ENCODE data around the gene ST13.
"Not testable (repeated sequence)": the region's sequence is repeated elsewhere in the genome, so short reads cannot be mapped to it uniquely, and the experiment has no call there.

ST13 gene

DNA sequence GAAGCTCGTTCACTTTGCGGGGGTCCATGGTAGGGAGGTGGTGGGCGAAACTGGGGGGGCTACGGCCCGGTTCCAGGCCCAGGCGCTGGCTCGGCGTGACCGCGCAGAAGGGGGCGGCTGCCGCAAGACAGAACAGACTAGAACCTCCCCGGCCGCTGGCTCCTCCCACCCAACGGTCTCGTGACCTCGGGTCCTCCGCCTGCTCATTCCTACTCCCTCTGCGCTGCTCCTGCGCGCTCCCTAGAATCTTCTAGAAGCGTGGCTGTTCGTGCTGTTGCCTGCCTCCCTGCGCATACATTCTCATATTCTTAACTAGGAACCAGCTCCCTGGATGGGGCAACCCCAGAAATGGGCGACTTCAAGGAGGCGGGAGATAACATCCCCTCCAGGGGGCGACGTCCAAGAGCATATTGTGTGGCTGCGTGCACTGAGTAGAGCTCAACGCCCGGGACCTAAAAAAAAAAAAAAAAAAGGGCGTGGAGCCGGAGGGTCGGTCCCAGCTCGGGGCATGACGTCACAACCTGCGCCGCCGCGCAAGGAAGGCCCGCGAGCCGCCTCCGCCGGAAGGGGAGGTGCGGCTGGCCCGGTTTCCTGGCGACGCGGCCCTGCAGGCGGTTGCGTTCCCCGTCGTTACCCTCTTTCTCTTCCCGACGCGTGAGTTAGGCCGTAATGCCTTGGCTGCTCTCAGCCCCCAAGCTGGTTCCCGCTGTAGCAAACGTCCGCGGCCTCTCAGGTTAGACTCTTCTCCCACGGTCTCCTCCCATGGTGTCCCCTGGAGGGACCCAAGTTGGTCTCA, at the start of gene ST13, which contains the start of gene XPNPEP3:
Gene ST13, minus strand, starts transcription at position 127 of the 796 bp plus-strand sequence. Its CDS starts 99 bp downstream, at position 28.
Gene XPNPEP3, plus strand, starts transcription at position 636 of the 796 bp plus-strand sequence. Its CDS starts 34 bp downstream, at position 670.
- DNase-seq (ENCODE audit: low read depth), result peak; percentile 93

DNA sequence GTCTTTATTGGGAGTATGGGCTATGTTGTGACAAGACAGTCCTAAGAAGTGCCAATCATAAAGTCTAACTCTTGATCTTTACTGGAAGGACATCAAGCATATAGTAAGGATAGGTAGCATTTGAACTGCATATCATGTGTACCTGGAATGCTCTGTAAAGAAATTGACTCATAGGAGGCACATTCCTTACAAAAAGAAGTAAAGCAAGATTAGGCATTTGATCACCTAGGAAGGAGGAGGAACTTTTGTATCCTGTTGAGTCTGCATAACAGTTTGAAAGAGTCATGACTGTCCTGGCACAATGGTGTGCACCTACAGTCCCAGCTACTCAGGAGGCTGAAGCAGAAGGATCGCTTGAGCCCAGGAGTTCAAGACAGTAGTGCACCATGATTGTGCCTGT, 47.7 kb upstream of the ST13 start:
- no peak for DNase-seq (ENCODE audit: low read depth)

DNA sequence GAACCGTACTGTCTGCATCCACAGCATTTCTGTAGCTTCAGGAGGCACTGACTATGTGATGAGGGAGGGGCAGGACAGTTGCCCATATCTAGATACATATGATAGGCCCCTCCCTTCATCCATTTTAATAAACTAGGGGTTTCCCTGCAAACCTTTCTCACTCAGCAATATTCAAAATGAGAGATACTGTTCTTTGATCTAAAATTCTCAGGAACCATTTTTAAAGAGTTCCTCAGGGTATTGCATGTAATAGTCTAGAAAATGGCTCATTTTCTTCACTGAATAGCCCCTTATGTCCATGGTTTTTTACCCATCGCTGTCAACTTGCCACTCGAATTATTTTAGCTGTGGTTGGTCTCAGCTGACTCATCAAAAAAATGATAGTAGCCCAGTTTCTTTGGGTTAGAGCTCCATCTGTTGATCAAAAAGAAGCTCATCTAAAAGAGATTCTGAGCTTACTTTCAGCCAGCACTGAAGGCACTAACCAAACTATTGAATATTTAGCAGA, 42.5 kb upstream of the ST13 start:
- DNase-seq (ENCODE audit: low read depth), result no peak

DNA sequence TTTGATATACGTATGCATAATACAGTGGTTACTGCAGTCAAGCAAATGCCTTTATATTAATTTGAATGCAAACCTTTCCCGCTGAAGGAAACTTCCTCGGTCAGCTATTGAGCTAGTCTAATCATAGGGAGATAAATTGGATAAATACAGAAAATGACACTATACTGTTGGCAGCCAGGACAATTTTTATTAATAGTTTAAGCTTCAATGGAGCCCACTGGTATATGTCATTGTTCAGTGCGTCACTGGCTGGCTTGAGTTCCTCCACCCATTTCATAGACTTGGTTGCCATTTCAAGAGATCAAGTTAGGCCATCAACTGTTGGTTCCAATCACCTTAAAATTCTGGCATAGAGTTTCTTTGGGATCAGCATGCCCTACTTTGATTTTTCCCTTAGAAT, 38.0 kb upstream of the ST13 start:
- no peak for DNase-seq (ENCODE audit: low read depth)

DNA sequence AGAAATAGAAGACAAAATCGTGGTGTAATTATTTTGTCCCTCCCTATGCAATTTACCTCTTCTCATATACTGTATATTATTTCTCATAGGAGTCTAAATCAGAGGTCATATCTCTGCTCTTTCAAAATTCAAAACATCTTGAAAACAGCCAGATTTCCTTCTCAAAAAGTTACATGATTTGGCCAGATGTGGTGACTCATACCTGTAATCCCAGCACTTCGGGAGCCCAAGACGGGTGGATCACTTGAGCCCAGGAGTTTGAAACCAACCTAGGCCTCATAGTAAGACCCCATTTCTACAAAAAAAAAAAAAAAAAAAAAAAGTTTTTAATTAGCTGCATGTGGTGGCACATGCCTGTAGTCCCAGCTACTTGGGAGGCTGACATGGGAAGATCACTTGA, 34.4 kb upstream of the ST13 start:
- no peak for DNase-seq (ENCODE audit: low read depth)

DNA sequence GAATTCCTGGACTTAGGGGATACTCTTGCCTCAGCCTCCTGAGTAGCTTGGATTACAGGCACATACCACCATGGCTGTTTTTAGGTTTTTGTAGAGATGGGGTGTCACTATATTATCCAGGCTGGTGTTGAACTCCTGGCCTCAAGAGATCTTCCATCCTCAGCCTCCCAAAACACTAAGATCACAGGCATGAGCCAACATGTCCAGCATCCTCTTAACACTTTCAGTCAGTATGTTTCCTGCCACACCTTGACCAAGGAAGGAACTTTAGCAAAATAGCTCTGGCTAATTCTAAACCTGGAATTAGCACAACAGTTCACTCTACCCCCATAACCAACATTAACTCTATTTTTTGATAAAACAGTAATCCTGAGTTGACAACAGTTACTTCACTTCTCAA, 32.7 kb upstream of the ST13 start:
- no peak for DNase-seq (ENCODE audit: low read depth)

DNA sequence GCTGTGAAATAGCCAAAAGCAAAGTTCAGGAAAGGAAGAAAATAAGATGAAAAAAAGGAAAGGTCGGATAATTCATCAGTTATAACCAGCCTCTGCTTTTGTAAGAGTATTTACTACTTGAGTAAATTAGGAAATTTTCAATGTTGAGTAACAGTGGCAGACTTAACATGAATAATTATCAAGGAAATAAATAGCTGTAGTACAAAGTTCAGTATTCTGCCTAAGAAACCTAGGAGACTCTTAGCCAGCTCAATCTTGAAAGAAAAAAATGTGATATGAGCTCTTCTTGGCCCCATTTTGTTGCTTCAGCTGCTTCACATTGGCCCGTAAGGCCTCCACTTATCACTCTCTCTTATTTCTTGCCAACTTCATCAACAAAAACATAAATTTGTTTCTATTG, 22.5 kb upstream of the ST13 start:
- no peak for DNase-seq (ENCODE audit: low read depth)

DNA sequence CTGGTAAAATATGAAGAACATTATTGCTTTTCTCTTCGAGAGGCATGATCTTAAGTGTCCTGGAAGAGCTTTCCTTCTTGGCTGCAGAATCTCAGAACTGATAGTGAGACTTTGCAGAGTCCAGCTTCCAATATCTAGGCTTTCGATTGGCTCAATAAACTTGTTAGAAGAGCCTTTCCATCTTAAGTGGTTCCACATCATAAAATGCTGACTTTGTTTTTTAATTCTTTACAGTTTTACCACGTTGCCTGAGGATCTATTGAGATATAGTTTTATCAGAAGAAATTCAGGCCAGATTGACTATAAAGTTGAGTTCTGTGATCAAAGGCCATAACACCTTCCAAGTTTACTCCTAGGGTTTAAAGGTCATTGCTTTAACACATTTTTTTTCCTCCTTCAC, 21.0 kb upstream of the ST13 start:
- no peak for DNase-seq (ENCODE audit: low read depth)

DNA sequence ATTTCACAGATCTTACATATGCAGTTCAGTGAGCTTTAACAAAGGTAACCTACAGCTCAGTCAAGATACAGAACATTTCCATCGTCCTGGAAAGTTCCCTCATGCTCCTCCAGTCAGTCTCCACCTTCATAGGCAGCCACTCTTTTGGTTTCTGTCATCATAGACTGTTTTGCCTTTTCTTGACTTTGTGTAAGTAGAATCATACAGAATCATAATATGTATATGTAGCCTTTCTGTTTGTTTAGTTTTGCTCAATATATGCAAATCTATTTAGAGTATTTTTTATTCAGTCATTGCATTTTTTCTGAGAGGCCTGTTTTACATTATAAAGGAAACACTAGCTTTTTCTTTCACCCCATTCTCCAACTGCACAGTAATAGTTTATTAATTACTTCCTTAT, 20.5 kb upstream of the ST13 start:
- DNase-seq (ENCODE audit: low read depth), result no peak

DNA sequence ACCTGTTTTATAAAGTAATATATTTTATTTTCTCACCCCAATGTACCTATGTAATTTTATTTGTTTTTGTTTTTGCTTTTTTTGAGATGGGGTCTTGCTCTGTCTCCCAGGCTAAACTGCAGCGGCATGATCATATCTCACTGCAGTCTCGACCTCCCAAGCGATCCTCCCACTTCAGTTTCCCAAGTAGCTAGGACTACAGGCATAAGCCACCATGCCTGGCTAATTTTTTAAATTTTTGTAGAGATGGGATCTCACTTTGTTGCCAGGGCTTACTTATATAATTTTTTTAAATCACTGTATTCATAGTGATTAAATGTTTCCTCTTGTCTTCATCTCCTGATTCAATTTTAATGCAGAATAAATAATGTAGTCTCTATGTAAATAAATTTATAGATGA, 18.7 kb upstream of the ST13 start:
- DNase-seq (ENCODE audit: low read depth), result no peak

DNA sequence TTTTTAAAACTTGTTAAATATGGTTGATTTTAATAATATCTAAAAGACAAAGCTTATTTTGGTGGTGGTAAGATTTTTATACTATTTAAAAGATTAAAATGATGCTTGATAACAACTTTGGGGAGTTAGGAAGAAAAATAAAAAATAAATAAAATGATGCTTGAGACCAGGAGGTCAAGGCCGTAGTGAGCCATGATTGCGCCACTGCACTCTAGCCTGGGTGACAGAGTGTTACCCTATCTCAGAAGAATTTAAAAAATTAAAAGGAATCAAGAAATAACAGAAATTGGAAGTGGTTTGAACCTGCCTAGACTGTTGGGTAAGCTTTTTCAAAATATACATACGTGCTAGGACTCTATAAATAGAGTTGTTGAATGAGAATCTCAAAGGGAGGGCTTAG, 17.6 kb upstream of the ST13 start:
- no peak for DNase-seq (ENCODE audit: low read depth)

DNA sequence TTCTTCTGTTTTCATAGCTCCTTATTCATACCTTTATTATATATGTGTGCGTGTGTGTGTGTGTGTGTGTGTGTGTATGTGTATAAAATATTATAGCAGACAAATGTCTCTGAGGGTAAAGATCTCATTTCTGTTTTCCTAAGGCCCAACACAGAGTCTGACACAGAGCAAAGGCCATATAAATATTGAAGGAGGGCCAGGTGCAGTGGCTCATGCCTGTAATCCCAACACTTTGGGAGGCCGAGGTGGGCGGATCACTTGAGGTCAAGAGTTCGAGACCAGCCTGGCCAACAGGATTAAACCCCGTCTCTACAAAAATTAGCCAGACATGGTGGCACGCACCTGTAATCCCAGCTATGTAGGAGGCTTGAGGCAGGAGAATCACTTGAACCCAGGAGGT, 11.9 kb upstream of the ST13 start:
- not testable (repeated sequence) for DNase-seq (ENCODE audit: low read depth)

DNA sequence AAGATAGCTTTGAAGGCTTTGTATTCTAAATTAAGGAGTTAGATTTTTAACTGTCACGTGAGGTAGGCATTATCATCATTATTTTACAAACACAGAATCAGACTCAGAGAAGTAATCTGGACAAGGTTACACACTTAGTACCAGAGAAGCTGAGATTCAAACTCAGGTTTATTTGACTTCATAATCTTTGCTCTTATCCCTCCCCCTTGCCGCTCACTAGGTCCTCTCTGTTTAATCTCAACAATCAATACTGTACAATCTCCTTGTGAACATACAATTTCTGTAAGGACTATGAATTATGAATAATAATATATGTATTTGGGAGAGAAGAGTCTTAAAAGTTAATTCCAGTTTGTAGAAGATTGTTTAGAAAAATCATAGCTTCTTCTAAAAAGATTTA, 10.7 kb upstream of the ST13 start:
- no peak for DNase-seq (ENCODE audit: low read depth)

DNA sequence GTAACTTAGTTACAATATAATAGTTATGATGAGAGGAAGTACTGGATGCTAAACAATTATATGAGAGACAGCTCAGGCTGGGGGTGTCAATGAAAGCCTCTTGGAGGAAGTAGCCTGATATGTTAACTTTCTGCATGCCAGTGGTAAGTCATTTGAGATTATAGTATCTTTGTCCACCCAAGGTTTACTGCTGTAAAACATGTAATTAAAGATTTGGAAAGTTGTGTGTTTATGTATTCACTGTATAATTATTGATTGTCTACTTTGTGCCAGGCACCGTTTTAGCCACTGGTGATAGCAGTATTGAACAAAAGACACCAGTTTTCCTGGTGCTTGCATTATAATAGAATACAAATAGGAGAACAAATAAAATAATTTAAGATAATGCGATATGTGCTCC, 6.1 kb upstream of the ST13 start:
- DNase-seq (ENCODE audit: low read depth), result no peak

DNA sequence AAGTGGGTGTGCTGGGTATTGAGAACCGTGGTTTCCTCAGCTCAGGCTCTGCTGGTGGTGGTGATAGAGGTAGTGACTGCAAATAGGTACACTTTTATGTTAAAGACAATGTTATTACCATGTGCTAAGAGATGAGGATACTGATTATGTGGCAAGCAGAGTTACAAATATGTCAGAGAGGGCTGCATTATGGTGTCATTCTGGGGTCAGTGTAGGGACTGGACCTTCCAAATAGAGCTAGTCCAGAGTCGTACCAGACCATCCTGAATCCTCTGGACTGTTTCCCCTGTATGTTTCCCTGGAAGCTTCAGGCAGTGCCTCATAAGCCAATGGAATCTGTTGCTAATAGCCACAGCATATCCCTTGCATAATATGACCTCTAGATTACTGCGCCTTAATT, 5.6 kb upstream of the ST13 start, which contains the start of gene DNAJB7:
Gene DNAJB7, minus strand, starts transcription at position 101 of the 400 bp plus-strand sequence. CDS start 119 bp downstream, outside the sequence.
- no peak for DNase-seq (ENCODE audit: low read depth)

DNA sequence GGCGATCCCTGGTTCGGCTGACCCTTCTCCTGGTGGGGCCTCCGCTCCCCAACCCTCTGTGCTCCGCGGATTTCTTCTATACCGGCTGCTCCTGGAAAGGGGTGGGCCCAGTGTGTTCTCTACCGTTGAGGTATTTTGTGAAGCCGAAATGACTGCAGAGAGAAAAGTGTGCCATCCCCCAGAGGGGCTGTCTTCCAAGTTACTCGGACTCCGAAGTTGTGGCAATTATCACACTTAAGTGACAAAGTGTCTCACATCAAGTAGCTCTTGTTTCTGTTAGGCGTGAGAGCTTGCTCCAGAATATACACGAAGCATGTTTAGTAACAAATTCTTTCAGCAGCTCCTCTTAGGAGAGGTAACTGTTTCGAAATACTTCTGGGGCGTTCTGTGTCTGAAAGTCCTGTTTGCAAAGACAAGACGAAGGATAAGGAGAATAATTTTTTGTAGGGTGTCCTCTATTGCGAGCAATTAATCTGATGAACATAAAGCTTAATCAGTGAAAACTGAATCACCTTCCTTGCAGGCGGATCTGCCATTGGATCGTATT, 943 bp upstream of the ST13 start:
- DNase-seq (ENCODE audit: low read depth), result no peak

DNA sequence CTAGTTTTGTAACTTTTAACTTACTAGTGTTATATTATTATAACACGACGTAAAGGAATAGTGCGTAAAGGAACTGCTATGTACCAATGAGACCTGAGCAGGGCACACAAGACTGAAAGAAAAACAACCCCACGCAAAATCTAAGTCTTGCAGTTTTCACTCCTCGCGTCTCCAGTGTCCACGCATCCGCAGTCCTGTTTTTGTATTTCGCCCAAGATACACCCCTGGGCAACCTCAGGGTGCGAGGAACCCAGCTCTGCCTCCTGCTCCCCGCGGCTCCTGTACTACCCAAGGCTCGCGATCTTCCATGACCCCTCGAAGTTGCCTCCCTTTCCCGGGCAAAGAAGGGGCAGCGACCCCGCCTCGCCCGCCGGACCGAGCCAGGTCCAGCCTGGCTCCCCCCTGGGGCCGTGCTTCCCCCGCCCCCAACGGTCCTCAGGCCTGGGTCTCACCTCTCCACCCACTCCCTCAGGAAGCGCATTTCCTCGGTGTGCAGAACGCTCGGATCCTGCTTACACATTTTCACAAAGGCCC, 393 bp downstream of the ST13 start:
- DNase-seq (ENCODE audit: low read depth), result no peak

DNA sequence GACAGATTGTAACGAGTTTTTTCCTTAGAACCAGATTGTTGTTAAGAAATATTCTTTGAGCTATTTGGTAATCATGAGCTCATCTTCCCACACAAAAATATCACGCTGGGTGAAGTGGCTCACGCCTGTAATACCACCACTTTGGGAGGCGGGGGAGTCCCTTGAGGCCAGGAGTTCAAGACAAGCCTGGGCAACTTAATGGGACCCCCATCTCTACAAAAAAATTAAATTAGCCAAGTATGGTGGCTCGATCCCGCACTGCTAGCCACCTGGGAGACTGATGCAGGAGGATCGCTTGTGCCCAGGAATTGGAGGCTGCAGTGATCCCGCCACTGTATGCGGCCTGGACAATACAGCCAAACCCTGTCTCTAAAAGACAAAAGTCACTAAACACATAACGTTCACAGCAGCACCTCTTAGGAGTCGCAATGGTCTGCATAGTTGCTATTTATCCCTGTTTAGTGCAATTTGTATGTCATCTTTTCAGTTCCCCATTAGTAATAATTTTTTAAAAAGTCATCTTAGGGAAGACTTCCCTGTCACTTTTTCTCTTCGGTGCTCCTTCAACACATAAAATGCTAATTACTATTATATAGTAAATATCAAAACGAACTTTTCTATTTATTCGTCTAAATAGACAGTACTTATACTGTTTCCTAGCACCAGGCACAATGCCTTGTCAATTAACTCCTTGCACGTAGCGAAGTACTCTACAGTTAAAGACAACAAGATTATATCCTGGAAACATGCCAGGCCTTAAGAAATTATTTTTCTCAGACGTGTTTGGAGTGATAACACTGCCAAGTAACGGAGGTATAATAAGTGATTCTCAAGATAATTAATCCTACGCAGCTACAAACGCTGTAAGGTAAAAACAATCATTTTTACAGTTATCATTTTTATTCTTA, 1.1 kb downstream of the ST13 start:
- no peak for DNase-seq (ENCODE audit: low read depth)

DNA sequence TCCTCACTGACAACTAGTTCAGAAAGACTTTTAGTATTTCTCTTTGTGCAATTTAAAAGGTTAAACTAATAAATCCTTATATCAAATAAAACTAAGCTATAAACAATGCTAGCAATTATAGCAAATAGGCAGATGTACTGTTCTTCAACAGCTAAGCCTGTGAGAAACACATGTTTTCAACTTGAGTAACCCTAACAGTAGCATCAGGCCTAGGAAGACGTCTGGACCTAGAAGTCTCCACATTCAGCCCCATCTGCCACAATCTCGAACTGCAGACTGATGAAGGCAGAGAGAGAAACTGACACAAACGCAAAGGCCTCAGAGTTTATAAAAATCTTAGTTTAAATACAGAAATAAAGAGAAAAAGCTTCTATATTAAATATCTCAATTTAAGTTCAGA, 2.5 kb downstream of the ST13 start:
- DNase-seq (ENCODE audit: low read depth), result no peak

DNA sequence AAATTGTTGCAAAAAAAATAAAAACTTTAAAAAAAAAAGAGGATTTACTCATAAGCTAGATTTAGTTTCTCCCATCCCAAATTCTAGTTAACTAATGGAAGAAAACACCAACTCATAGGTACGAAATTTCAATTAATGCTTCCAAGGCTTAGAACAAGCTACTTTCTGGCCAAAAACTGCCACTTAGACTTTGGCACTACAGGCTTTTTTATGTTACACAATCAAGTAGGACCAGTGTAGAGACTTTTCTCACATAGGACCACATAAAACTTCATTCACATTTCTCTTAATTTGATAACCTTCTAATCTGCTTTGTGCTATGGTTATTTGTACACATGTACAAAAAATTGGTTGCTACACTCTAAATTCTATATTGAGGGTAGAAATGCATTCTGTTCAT, 3.1 kb downstream of the ST13 start:
- no peak for DNase-seq (ENCODE audit: low read depth)

DNA sequence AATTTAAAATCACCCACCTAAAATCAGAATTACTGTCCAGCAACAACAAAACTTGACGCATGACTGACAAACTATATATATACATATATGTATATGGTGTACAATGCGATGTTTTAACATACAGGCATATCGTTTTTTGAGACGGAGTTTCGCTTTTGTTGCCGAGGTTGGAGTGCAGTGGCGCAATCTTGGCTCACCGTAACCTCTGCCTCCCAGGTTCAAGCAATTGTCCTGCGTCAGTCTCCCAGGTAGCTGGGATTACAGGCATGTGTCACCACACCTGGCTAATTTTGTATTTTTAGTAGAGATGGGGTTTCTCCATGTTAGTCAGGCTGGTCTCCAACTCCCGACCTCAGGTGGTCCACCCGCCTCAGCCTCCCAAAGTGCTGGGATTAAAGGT, 10.6 kb downstream of the ST13 start:
- not testable (repeated sequence) for DNase-seq (ENCODE audit: low read depth)

DNA sequence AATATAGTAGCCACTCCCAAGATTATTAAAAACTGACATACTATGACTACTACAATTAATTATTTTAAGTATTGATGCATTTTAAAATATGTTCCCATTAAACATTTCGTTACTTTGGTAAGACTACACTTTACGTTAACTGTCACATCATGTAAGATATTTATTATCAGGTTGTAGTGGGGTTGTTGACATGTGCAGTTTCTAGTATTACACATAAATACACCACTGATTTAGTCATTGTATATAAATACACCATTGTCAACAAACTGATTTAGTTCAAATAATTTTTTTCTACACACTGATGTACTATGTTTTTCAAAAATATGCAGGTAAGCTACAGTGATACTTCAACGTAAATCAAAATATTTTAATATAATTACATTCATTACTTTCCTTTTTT, 11.5 kb downstream of the ST13 start:
- DNase-seq (ENCODE audit: low read depth), result no peak

Measured in stimulated activated CD8-positive, alpha-beta memory T cell treated with anti-CD3 and anti-CD28 coated beads, Interleukin-7, amount 100 ng/mL, for 24 hours (primary cell).